Measurements from ENCODE around the gene UCK2. TPM values are rescaled to one million over a fixed set of nuclear protein-coding genes. Genes with fewer than 3 reads are reported as not detected.

The UCK2 gene
- total RNA-seq, 1 donor from 2014 or later, result 19.6 TPM

GRCh38 chr1:165875604-165876003, 48.2 kb downstream of the UCK2 start:
- TF ChIP-seq CTCF (IDR thresholded peaks at IDR 0.05), result no peak
- POLR2A ChIA-PET, result interaction anchor here (0.6 to 1.1 kb wide), 2 partner anchors 35 to 48 kb away, joined by 3 to 7 read pairs; partner anchors contain the start of gene UCK2
- Mint-ChIP-seq H3K27me3 (no peaks in the 10 kb centered on the region), H3K36me3 (ENCODE audit: low read depth) (peaks cover 4% of the 10 kb centered on the region), H3K4me1 (peaks cover 58% of the 10 kb centered on the region), H3K9me3 (no peaks in the 10 kb centered on the region), H3K27ac (no peak overlapping the region), H3K4me3 (no peak overlapping the region)
- no peak for ATAC-seq (ENCODE audit: low read depth)
- intact Hi-C loops (cut with micrococcal nuclease), result no loop called here
- CTCF ChIA-PET, result no interaction called here
- no peak for DNase-seq

- H3K36me3 Mint-ChIP-seq (ENCODE audit: low read depth), result peaks cover 4% of the 10 kb centered on the region
- no peaks in the 10 kb centered on the region for H3K9me3 Mint-ChIP-seq
- ATAC-seq (ENCODE audit: low read depth) (no peak), DNase-seq (no peak)
- no peak overlapping the region for H3K4me3 Mint-ChIP-seq
- POLR2A ChIA-PET, result no interaction called here
- CTCF ChIA-PET, result no interaction called here
- peaks cover 53% of the 10 kb centered on the region for H3K4me1 Mint-ChIP-seq
- H3K27ac Mint-ChIP-seq, result peak overlapping the region; percentile 6
- TF ChIP-seq CTCF (IDR thresholded peaks at IDR 0.05), result no peak
- no peaks in the 10 kb centered on the region for H3K27me3 Mint-ChIP-seq
- intact Hi-C loops (cut with micrococcal nuclease), result no loop called here
Observed at GRCh38 chr1:165876121-165876520, 48.7 kb downstream of the UCK2 start.

- Mint-ChIP-seq H3K4me1 (peaks cover 47% of the 10 kb centered on the region), H3K4me3 (no peak overlapping the region), H3K9me3 (no peaks in the 10 kb centered on the region), H3K27me3 (no peaks in the 10 kb centered on the region), H3K27ac (peak overlapping the region; percentile 39), H3K36me3 (ENCODE audit: low read depth) (peaks cover 4% of the 10 kb centered on the region)
- ATAC-seq (ENCODE audit: low read depth), result no peak
- ChIA-PET POLR2A (no interaction called here), CTCF (no interaction called here)
- intact Hi-C loops (cut with micrococcal nuclease), result no loop called here
- no peak for DNase-seq
- no peak for TF ChIP-seq CTCF (IDR thresholded peaks at IDR 0.05)
Observed at GRCh38 chr1:165877411-165877810, 50.0 kb downstream of the UCK2 start.

GRCh38 chr1:165877940-165878556, 50.6 kb downstream of the UCK2 start:
- peak overlapping the region; percentile 39 for H3K27ac Mint-ChIP-seq
- POLR2A ChIA-PET, result interaction anchor here (0.8 kb wide), 1 partner anchor 109 kb away, joined by 3 read pairs; the partner anchor contains the start of gene TMCO1
- H3K9me3 Mint-ChIP-seq, result no peaks in the 10 kb centered on the region
- H3K27me3 Mint-ChIP-seq, result no peaks in the 10 kb centered on the region
- CTCF ChIA-PET, result no interaction called here
- intact Hi-C loops (cut with micrococcal nuclease), result no loop called here
- peak; percentile 84 for ATAC-seq (ENCODE audit: low read depth)
- peaks cover 4% of the 10 kb centered on the region for H3K36me3 Mint-ChIP-seq (ENCODE audit: low read depth)
- no peak for DNase-seq
- TF ChIP-seq CTCF (IDR thresholded peaks at IDR 0.05), result no peak
- H3K4me3 Mint-ChIP-seq, result no peak overlapping the region
- peaks cover 47% of the 10 kb centered on the region for H3K4me1 Mint-ChIP-seq

GRCh38 chr1:165879946-165880345, 52.5 kb downstream of the UCK2 start:
- peaks cover 53% of the 10 kb centered on the region for H3K4me1 Mint-ChIP-seq
- TF ChIP-seq CTCF (IDR thresholded peaks at IDR 0.05), result no peak
- no peak overlapping the region for H3K4me3 Mint-ChIP-seq
- H3K27me3 Mint-ChIP-seq, result no peaks in the 10 kb centered on the region
- no peak for ATAC-seq (ENCODE audit: low read depth)
- no peak overlapping the region for H3K27ac Mint-ChIP-seq
- peaks cover 4% of the 10 kb centered on the region for H3K36me3 Mint-ChIP-seq (ENCODE audit: low read depth)
- ChIA-PET POLR2A (no interaction called here), CTCF (no interaction called here)
- intact Hi-C loops (cut with micrococcal nuclease), result no loop called here
- H3K9me3 Mint-ChIP-seq, result no peaks in the 10 kb centered on the region
- no peak for DNase-seq
